BLaER1 treated with 17β-estradiol and CSF1 and Interleukin-3, amounts not matched to agents 10 nM and 100 nM (cell line): ENCODE results near the gene NPC1L1.
"Not testable (repeated sequence)": the region's sequence is repeated elsewhere in the genome, so short reads cannot be mapped to it uniquely, and the experiment has no call there.

Source experiments
- H3K27ac ChIP-seq, 11 experiments: shearing (Covaris generic); formaldehyde crosslinking; 2 replicates each; pipeline ENCODE4 v1.8.1; 2022
- H3K27me3 ChIP-seq, 11 experiments: shearing (Covaris generic); formaldehyde crosslinking; 2 replicates each; pipeline ENCODE4 v1.8.1; 2022
- H3K36me3 ChIP-seq, 11 experiments: shearing (Covaris generic); formaldehyde crosslinking; 2 replicates each; pipeline ENCODE4 v1.8.1; 2022
- H3K4me1 ChIP-seq, 10 experiments: shearing (Covaris generic); formaldehyde crosslinking; 2 replicates each; pipeline ENCODE4 v1.8.1; 2022
- H3K4me2 ChIP-seq, 11 experiments: shearing (Covaris generic); formaldehyde crosslinking; 2 replicates each; pipeline ENCODE4 v1.8.1; 2022
- H3K4me3 ChIP-seq, 10 experiments: shearing (Covaris generic); formaldehyde crosslinking; 2 replicates each; pipeline ENCODE4 v1.8.1; 2022
- H3K9ac ChIP-seq, 11 experiments: shearing (Covaris generic); formaldehyde crosslinking; 2 replicates each; pipeline ENCODE4 v1.8.1; 2022
- H3K9me3 ChIP-seq, 11 experiments: shearing (Covaris generic); formaldehyde crosslinking; replicated peaks in 1 of 11; 2 replicates each; pipeline ENCODE4 v1.8.1; 2022
- H4K20me1 ChIP-seq, 11 experiments: shearing (Covaris generic); formaldehyde crosslinking; 2 replicates each; pipeline ENCODE4 v1.8.1; 2022
- Cebpa-rat ChIP-seq, 11 experiments: shearing (Covaris generic); IDR thresholded peaks; 2 replicates each; pipeline ENCODE4 v1.8.1; 2022

Gene NPC1L1

DNA sequence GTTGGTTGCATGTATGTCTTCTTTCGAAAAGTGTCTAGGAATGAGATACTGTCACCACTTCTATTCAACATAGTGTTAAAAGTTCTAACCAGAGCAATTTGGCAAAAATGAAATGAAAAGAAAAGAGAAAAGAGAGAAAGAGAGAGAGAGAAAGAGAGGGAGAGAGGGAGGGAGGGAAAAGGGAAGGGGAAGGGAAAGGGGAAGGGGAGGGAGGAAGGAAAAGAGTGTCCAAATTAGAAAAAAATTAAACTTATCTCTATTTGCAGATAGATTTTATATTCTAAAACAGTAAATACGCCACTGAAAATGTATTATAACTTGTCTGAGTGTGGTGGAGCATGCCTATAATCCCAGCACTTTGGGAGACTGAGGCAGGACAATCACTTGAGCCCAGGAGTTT, 16.4 kb upstream of the NPC1L1 start:
- Histone ChIP-seq H3K27ac (no peak overlapping the region), H3K27me3 (no peaks in the 10 kb centered on the region), H3K36me3 (no peaks in the 10 kb centered on the region), H3K4me2 (no peak overlapping the region), H3K4me3 (no peak overlapping the region), H3K4me1 (peaks cover 0 to 7% (median 0%) of the 10 kb centered on the region in 10 experiments; a peak in 3 of 20 replicates), H3K9me3 (no peaks in the 10 kb centered on the region), H3K9ac (no peak overlapping the region), H4K20me1 (peaks cover 0 to 22% (median 9%) of the 10 kb centered on the region in 11 experiments; a peak in 9 of 22 replicates)
- no peak for TF ChIP-seq Cebpa-rat (IDR thresholded peaks at IDR 0.05)

DNA sequence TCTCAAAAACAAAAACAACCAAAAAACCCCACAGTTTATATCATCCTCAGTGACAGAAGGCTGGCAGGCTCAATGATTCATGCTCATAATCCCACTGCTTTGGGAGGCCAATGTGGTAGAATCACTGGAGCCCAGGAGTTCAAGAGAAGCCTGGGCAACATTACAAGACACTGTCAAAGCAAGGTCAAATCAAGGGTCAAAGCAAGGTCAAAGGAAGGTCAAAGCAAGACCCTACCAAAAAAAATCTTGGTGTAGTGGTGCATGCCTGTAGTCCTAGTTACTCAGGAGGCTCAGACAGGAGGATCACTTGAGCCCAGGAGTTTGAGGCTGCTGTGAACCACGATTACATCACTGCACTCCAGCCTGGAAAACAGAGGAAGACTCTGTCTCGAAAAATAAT, 14.2 kb upstream of the NPC1L1 start:
- Histone ChIP-seq H3K4me1 (peaks cover 0 to 7% (median 0%) of the 10 kb centered on the region in 10 experiments; a peak in 2 of 20 replicates), H3K4me2 (no peak overlapping the region), H3K27ac (no peak overlapping the region), H3K27me3 (no peaks in the 10 kb centered on the region), H3K9me3 (no peaks in the 10 kb centered on the region), H3K4me3 (no peak overlapping the region), H3K9ac (no peak overlapping the region), H3K36me3 (no peaks in the 10 kb centered on the region), H4K20me1 (peaks cover 0 to 5% (median 0%) of the 10 kb centered on the region in 11 experiments; a peak in 2 of 22 replicates)
- TF ChIP-seq Cebpa-rat (IDR thresholded peaks at IDR 0.05): no peak

DNA sequence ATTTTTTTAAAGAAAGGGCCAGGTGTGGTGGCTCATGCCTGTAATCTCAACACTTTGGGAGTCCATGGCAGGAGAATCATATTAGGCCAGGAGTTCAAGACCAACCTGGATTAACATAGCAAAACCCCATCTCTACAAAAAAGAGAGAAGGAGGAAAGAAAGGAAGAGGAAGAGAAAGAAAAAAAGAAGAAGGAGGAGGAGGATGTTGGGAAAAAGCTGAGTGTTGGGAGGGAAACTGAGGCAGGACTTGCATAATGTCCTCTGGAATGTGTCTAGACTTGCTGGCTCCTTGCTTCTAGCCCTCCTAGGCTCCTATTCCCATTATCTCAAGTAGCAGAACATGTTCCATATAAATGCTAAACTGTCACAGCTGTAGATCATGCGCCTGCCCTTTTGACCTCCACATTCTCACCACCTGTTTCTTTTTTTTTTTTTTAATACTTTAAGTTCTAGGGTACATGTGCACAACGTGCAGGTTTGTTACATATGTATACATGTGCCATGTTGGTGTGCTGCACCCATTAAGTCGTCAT, 11.4 kb upstream of the NPC1L1 start:
- H3K9me3 ChIP-seq, H3K27ac ChIP-seq, H4K20me1 ChIP-seq, H3K4me3 ChIP-seq, H3K4me2 ChIP-seq, H3K4me1 ChIP-seq, H3K27me3 ChIP-seq, H3K9ac ChIP-seq, H3K36me3 ChIP-seq: not testable (repeated sequence)

DNA sequence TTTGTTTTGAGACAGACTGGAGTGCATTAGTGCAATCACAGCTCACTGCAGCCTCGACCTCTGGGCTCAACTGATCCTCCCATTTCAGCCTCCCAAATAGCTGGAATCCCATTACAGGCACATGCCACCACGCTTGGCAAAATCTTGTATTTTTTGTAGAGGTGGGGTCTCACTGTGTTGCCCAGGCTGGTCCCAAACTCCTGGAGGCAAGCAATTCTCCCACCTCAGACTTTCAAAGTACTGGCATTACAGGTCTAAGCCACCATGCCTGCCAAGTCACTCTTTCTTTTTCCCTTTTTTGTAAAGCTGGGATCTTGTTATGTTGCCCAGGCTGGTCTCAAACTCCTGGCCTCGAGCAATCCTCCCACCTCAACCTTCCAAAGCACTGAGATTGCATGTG, 8.3 kb upstream of the NPC1L1 start:
- TF ChIP-seq Cebpa-rat (IDR thresholded peaks at IDR 0.05): no peak
- no peak overlapping the region for H3K27ac ChIP-seq
- H3K27me3 ChIP-seq: no peaks in the 10 kb centered on the region
- no peak overlapping the region for H3K4me2 ChIP-seq
- no peak overlapping the region for H3K9ac ChIP-seq
- H3K36me3 ChIP-seq: no peaks in the 10 kb centered on the region
- H3K9me3 ChIP-seq: no peaks in the 10 kb centered on the region
- no peaks in the 10 kb centered on the region for H4K20me1 ChIP-seq
- H3K4me1 ChIP-seq: 0 out of 20 replicates have a peak, but pooled peaks cover 0 to 4% (median 0%) of the 10 kb centered on the region in 10 experiments
- H3K4me3 ChIP-seq: no peak overlapping the region

DNA sequence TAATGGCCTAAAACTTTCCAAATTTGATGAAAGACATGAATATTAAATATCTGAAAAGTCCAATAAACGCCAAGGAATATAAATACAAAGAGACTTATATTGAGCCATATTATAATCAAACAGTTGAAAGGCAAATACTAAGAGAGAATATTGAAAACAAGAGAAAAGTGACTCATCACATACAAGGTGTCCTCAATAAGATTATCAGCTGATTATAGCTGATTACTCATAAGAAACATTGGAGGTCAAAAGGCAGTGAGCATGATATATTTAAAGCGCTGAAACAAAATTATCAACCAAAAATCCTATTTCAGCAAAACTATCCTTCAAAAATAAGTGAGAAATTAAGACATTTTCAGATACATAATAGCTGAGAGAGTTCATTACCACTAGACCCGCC, 7.8 kb upstream of the NPC1L1 start:
- H3K4me2 ChIP-seq: no peak overlapping the region
- H3K4me1 ChIP-seq: peaks cover 0 to 4% (median 0%) of the 10 kb centered on the region in 10 experiments; a peak in 3 of 20 replicates
- H3K27me3 ChIP-seq: no peaks in the 10 kb centered on the region
- no peaks in the 10 kb centered on the region for H4K20me1 ChIP-seq
- H3K9ac ChIP-seq: no peak overlapping the region
- TF ChIP-seq Cebpa-rat (IDR thresholded peaks at IDR 0.05): no peak
- H3K4me3 ChIP-seq: no peak overlapping the region
- no peaks in the 10 kb centered on the region for H3K36me3 ChIP-seq
- H3K9me3 ChIP-seq: no peaks in the 10 kb centered on the region
- H3K27ac ChIP-seq: no peak overlapping the region

DNA sequence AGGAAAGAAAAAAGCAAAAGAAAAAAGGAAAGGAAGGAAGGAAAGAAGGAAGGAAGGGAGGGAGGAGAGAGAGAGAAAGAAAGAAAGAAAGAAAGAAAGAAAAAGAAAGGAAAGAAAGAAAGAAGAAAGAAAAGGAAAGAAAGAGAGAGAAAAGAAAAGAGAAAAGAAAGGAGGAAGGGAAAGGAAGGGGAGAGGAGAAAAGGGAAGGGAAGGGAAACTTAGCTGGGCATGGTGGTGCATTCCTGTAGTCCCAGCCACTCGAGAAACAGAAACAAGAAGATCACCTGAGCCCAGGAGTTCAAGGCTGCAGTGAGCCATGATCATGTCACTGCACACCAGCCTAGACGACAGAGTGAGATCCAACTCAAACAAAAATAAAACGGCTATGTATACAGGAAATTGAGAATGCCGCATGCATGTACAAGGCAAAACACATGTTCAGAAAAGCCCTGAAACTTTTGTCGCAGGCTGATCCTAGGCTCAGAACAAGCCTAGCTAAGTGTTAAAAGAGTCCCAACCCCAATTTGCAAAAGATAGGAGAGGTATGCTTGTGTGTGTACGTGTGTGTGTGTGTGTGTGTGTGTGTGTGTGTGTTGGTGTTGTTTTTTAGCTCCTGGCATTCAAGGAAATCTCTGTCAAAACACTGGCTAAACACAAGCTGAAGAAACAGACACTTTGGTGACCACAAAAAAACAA, 6.6 kb upstream of the NPC1L1 start:
- Histone ChIP-seq H3K4me2 (no peak overlapping the region), H4K20me1 (no peaks in the 10 kb centered on the region), H3K27ac (no peak overlapping the region), H3K9ac (no peak overlapping the region), H3K4me3 (no peak overlapping the region), H3K36me3 (no peaks in the 10 kb centered on the region), H3K27me3 (no peaks in the 10 kb centered on the region), H3K4me1 (peaks cover 0 to 15% (median 2%) of the 10 kb centered on the region in 10 experiments; a peak in 6 of 20 replicates), H3K9me3 (no peaks in the 10 kb centered on the region)
- TF ChIP-seq Cebpa-rat (IDR thresholded peaks at IDR 0.05): no peak

DNA sequence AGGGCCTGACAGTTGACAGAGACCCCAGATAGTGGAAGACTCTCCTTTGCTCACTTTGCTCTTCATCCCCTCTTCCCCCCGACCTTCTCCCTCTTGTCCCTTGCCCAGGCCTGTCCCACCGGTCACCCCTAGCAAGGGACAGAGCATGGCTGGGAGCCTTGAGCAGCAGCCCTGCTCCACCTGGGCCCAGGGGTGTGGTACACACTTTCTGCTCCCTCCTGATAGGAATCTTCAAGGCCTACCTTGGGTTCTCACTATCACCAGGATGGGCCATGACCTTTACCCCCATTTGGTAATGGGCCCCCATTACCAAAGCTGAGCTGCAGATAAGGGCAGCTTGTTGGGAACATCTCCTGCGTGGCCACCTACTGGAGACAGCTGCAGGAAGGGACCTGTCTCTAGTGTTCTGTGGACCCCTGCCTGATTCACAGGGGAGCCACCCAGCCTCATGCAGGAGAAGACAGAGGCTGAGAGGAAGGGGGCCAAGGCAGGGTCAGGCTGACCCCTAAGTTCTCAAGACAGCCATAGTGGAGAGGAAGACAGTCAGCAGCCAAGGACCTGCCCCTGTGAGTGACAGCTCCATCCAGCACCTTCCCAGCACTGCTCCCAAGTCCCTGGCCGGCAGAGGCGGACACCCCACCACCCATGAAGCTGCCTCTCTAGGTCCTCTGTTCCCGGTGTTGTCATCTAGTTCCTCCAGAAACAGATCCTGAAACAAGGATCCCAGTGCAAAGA, 913 bp upstream of the NPC1L1 start:
- TF ChIP-seq Cebpa-rat (IDR thresholded peaks at IDR 0.05): no peak
- H3K36me3 ChIP-seq: no peaks in the 10 kb centered on the region
- peaks cover 0 to 20% (median 0%) of the 10 kb centered on the region in 10 experiments; a peak in 6 of 20 replicates for H3K4me1 ChIP-seq
- H3K9ac ChIP-seq: no peak overlapping the region
- H4K20me1 ChIP-seq: no peaks in the 10 kb centered on the region
- H3K4me3 ChIP-seq: no peak overlapping the region
- no peak overlapping the region for H3K27ac ChIP-seq
- H3K4me2 ChIP-seq: peak overlapping the region in 1 of 11 experiments; percentile 69; a peak in 1 of 22 replicates
- H3K9me3 ChIP-seq: no peaks in the 10 kb centered on the region
- no peaks in the 10 kb centered on the region for H3K27me3 ChIP-seq

DNA sequence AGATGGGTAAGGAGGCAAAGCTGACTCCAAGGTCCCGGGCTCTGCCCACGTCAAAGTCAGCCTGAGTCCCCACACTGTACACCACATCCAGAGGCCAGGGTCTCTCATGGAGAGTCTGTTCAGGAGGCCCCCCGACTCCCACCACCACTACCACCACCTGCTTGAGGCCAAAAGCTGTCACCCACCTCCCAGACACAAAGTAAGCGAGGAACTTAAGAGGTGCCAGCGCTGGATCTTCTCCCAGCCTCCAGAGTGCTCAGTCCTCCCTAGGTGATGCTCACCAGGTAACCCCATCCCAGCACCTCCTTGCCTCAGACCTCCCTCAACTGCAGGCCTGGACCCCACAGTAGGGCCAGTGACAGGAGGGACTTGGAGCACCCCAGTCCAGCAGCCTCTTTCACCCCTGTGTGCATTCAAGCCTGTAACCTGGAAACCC, 520 bp downstream of the NPC1L1 start:
- H4K20me1 ChIP-seq: no peaks in the 10 kb centered on the region
- H3K9me3 ChIP-seq: no peaks in the 10 kb centered on the region
- H3K27ac ChIP-seq: no peak overlapping the region
- H3K9ac ChIP-seq: no peak overlapping the region
- TF ChIP-seq Cebpa-rat (IDR thresholded peaks at IDR 0.05): no peak
- H3K4me1 ChIP-seq: peaks cover 0 to 20% (median 0%) of the 10 kb centered on the region in 10 experiments; a peak in 6 of 20 replicates
- no peak overlapping the region for H3K4me3 ChIP-seq
- no peaks in the 10 kb centered on the region for H3K36me3 ChIP-seq
- H3K4me2 ChIP-seq: no peak overlapping the region
- H3K27me3 ChIP-seq: no peaks in the 10 kb centered on the region

DNA sequence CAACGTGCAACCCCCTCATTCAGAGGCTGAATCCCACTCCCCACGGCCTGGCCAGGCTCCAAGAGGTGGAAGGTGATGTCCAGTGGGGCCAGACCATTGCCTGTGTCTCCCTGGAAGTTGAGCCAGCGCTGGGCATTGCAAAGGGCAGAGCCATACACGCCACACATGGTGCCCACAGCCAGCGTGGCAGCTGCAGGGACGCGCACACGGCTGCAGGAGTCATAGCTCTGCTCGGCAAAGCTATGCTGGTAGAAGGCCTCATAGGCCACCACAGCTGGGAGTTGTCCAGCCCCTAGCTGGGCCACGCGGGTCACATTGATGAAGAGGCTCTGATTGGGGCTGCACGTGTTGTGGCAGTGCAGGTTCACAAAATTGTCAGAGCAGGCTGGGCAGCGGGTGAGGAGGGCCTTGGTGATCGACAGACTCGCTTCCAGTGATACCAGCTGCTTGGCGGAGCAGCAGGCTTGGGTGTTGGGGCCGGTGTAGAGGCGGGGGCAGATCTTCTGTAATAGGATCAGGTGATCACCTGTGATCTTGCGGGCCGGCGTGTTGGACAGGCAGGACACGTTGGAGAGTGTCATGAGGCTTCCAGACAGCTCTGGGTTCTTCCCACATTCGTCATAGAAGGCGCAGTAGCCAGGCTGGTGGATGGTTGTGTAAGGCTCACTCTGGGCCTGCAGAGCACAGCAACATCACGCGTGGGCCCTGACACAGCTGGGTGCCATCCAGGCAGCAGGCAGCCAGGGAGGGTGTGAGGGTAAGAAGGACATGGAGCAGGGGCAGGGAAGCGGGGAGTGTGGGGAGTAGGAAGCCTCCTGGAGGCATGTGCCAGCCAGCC, 1.2 kb downstream of the NPC1L1 start:
- H3K4me1 ChIP-seq: peaks cover 0 to 20% (median 0%) of the 10 kb centered on the region in 10 experiments; a peak in 7 of 20 replicates
- TF ChIP-seq Cebpa-rat (IDR thresholded peaks at IDR 0.05): no peak

More for the DNA sequence above, 1.2 kb downstream of the NPC1L1 start:
- Histone ChIP-seq H3K9ac (no peak overlapping the region), H3K4me2 (no peak overlapping the region), H3K27me3 (no peaks in the 10 kb centered on the region), H3K36me3 (no peaks in the 10 kb centered on the region), H3K9me3 (no peaks in the 10 kb centered on the region), H3K4me3 (no peak overlapping the region), H4K20me1 (no peaks in the 10 kb centered on the region), H3K27ac (no peak overlapping the region)
